ENCODE data around the gene FTSJ1. TPM values are rescaled to one million over a fixed set of nuclear protein-coding genes. Genes with fewer than 3 reads are reported as not detected.
A peak's percentile ranks its signal among the peaks of the same experiment; 100 is the strongest.
"Not testable (repeated sequence)": the region's sequence is repeated elsewhere in the genome, so short reads cannot be mapped to it uniquely, and the experiment has no call there.

Gene FTSJ1
- total RNA-seq (10 to 100 TPM; 14.5 to 26.8 (median 21.2) TPM), polyA plus RNA-seq (10 to 100 TPM; 26.7 to 48.4 (median 46.4) TPM)
- long read RNA-seq, donor 1, transcript FTSJ1-202 (13 exons, 1,892 nt): major isoform, 7 of 14 reads
- long read RNA-seq, donor 1, partial matches to known transcripts: 0 of 14 reads
- long read RNA-seq, donor 1, other reads (novel, unspliced or antisense): 7 of 14 reads
- long read RNA-seq, donor 2, transcript FTSJ1-202 (13 exons, 1,892 nt): major isoform, 21 of 47 reads
- long read RNA-seq, donor 2, partial matches to known transcripts: 5 of 47 reads
- long read RNA-seq, donor 2, other reads (novel, unspliced or antisense): 20 of 47 reads

GRCh38 chrX:48475774-48476577, at the start of gene FTSJ1:
Gene FTSJ1 (plus strand): TSS chrX:48476199. CDS start chrX:48478048, 1,849 bp downstream.
- WGBS, 3 donors: 0 to 30% (median 2%) methylated on average over 67 to 75 of the region's 75 CpGs
- H3K4me1 ChIP-seq: no peaks in the 10 kb centered on the region
- peak within 1 kb of the TSS; percentile 70 for H3K4me3 ChIP-seq
- H3K9me3 ChIP-seq: no peaks in the 10 kb centered on the region
- ATAC-seq (peak; percentile 91 to 96 (median 93)), DNase-seq (peak; percentile 88 to 93)
- peak within 1 kb of the TSS; percentile 72 for H3K27ac ChIP-seq
- no peaks in the 10 kb centered on the region for H3K27me3 ChIP-seq (ENCODE audit: insufficient read depth in 3 of 3, low read length in 2 of 3)
- no peaks in the 10 kb centered on the region for H3K36me3 ChIP-seq (ENCODE audit: insufficient read depth in 1 of 2, low read depth in 1 of 2)
- intact Hi-C loops (cut with DNase I): loop anchor here in 1 of 2 donors (10.0 kb wide), 1 partner anchor 401 kb away; the partner anchor contains the start of gene ZNF630
- TF ChIP-seq CTCF (IDR thresholded peaks at IDR 0.05): no peak

- H3K36me3 ChIP-seq (ENCODE audit: insufficient read depth in 1 of 2, low read depth in 1 of 2); ATAC-seq; intact Hi-C loops (cut with DNase I); H3K27me3 ChIP-seq (ENCODE audit: insufficient read depth in 3 of 3, low read length in 2 of 3); DNase-seq; H3K4me3 ChIP-seq; H3K9me3 ChIP-seq; H3K27ac ChIP-seq; H3K4me1 ChIP-seq: not testable (repeated sequence)
- WGBS, 3 donors: no CpG with 5 or more reads among the region's 12 CpGs
Measured at GRCh38 chrX:48427027-48427716, 48.8 kb upstream of the FTSJ1 start.

- H3K9me3 ChIP-seq; H3K36me3 ChIP-seq (ENCODE audit: insufficient read depth in 1 of 2, low read depth in 1 of 2); H3K4me3 ChIP-seq; DNase-seq; H3K27ac ChIP-seq; ATAC-seq; H3K4me1 ChIP-seq; intact Hi-C loops (cut with DNase I): not testable (repeated sequence)
- 41 to 60% (median 44%) methylated on average over 5 of the region's 5 CpGs for WGBS, 3 donors
- peaks cover 0 to 10% (median 2%) of the 10 kb centered on the region in 3 donors for H3K27me3 ChIP-seq (ENCODE audit: insufficient read depth in 3 of 3, low read length in 2 of 3)
Measured at GRCh38 chrX:48429606-48430005, 46.4 kb upstream of the FTSJ1 start.

GRCh38 chrX:48430166-48430565, 45.8 kb upstream of the FTSJ1 start:
- H3K27ac ChIP-seq; H3K36me3 ChIP-seq (ENCODE audit: insufficient read depth in 1 of 2, low read depth in 1 of 2); H3K4me1 ChIP-seq; H3K9me3 ChIP-seq; intact Hi-C loops (cut with DNase I); ATAC-seq; H3K4me3 ChIP-seq; DNase-seq: not testable (repeated sequence)
- peaks cover 0 to 11% (median 2%) of the 10 kb centered on the region in 3 donors for H3K27me3 ChIP-seq (ENCODE audit: insufficient read depth in 3 of 3, low read length in 2 of 3)
- WGBS, 3 donors: 63 to 81% (median 73%) methylated on average over 4 of the region's 4 CpGs

- H3K36me3 ChIP-seq (ENCODE audit: insufficient read depth in 1 of 2, low read depth in 1 of 2); ATAC-seq; H3K27ac ChIP-seq; DNase-seq; H3K4me1 ChIP-seq; H3K9me3 ChIP-seq; intact Hi-C loops (cut with DNase I); H3K4me3 ChIP-seq: not testable (repeated sequence)
- 79 to 83% (median 80%) methylated on average over 9 to 13 of the region's 13 CpGs for WGBS, 3 donors
- peaks cover 0 to 11% (median 2%) of the 10 kb centered on the region in 3 donors for H3K27me3 ChIP-seq (ENCODE audit: insufficient read depth in 3 of 3, low read length in 2 of 3)
Measured at GRCh38 chrX:48433713-48434112, 42.3 kb upstream of the FTSJ1 start.

GRCh38 chrX:48447201-48447600, 28.8 kb upstream of the FTSJ1 start:
- ATAC-seq; H3K4me1 ChIP-seq; H3K4me3 ChIP-seq; intact Hi-C loops (cut with DNase I); H3K9me3 ChIP-seq; H3K27ac ChIP-seq; H3K27me3 ChIP-seq (ENCODE audit: insufficient read depth in 3 of 3, low read length in 2 of 3); DNase-seq; H3K36me3 ChIP-seq (ENCODE audit: insufficient read depth in 1 of 2, low read depth in 1 of 2): not testable (repeated sequence)
- WGBS, 3 donors: 84 to 93% (median 91%) methylated on average over 6 of the region's 6 CpGs
